Panc1 (cell line): ENCODE results near the gene PTPRN. TPM values are rescaled to one million over a fixed set of nuclear protein-coding genes. Genes with fewer than 3 reads are reported as not detected.
"Not testable (repeated sequence)": the region's sequence is repeated elsewhere in the genome, so short reads cannot be mapped to it uniquely, and the experiment has no call there.

Experiments
- ATAC-seq: fragments of 200-7000 bp; cut with Tn5 transposase; 2 replicates; pipeline ENCODE4 v1.9.1; 2020; ENCODE audit warnings: mild to moderate bottlenecking, moderate library complexity
- BruUV-seq: library from RNA; stranded (reverse); fragments of 400-500 nt; replicated peaks from 2 replicates; lab custom pipeline; 2021; lab: Mats Ljungman, UMichigan
- CTCF ChIA-PET: fragments of 300-600 bp; sonication (Branson Sonifier 250); formaldehyde crosslinking; loops from one replicate; lab custom pipeline; 2022; ENCODE audit warnings: antibody characterized with exemption; lab: Charles Lee
- POLR2A ChIA-PET: fragments of 300-600 bp; sonication (Branson Sonifier 250); formaldehyde crosslinking; loops from one replicate; lab custom pipeline; 2022; ENCODE audit warnings: antibody characterized with exemption; lab: Charles Lee
- DNase-seq: peaks from one replicate; pipeline ENCODE4 v3.0.0-alpha.2; 2010; ENCODE audit warnings: low read depth, low spot score
- H3K27ac ChIP-seq: 2 replicates; pipeline ENCODE4 v1.5.1; 2011; ENCODE audit warnings: mild to moderate bottlenecking, low read length, inconsistent platforms
- H3K27me3 ChIP-seq: fragments of 200-500 bp; sonication (Bioruptor generic); 2 replicates; pipeline ENCODE4 v1.6.0; 2014; ENCODE audit warnings: low read length, inconsistent platforms; ENCODE audit not compliant: control insufficient read depth, insufficient read depth
- H3K36me3 ChIP-seq: fragments of 200-500 bp; sonication (Bioruptor generic); 2 replicates; pipeline ENCODE4 v1.5.1; 2014; ENCODE audit warnings: inconsistent platforms, mild to moderate bottlenecking, low read length, moderate library complexity; ENCODE audit not compliant: control insufficient read depth, insufficient read depth
- H3K4me1 ChIP-seq: 2 replicates; pipeline ENCODE4 v1.5.1; 2011; ENCODE audit warnings: inconsistent platforms, mild to moderate bottlenecking, low read length, moderate library complexity; ENCODE audit not compliant: control insufficient read depth, insufficient read depth
- H3K4me3 ChIP-seq, 2 experiments: 2 replicates each; pipeline ENCODE4 v1.5.1; 2011 to 2012; ENCODE audit warnings: low read depth in 2 of 2, low read length in 2 of 2, mild to moderate bottlenecking in 2 of 2, inconsistent platforms in 1 of 2, moderate library complexity in 1 of 2
- H3K9me3 ChIP-seq: fragments of 200-500 bp; sonication (Bioruptor generic); 2 replicates; pipeline ENCODE4 v1.5.1; 2014; ENCODE audit warnings: low read depth, mild to moderate bottlenecking, inconsistent platforms, low read length, moderate library complexity; ENCODE audit not compliant: control insufficient read depth, insufficient read depth
- POLR2AphosphoS5 ChIP-seq: IDR thresholded peaks from 2 replicates; pipeline ENCODE4 v1.6.1; 2012; ENCODE audit warnings: mild to moderate bottlenecking, low read depth, low read length, moderate library complexity
- SIN3A ChIP-seq: IDR thresholded peaks from 2 replicates; pipeline ENCODE4 v1.6.1; 2012; ENCODE audit warnings: low read depth, mild to moderate bottlenecking, low read length, moderate library complexity, borderline replicate concordance; ENCODE audit not compliant: insufficient read depth
- TCF7L2 ChIP-seq: IDR thresholded peaks from 2 replicates; pipeline ENCODE4 v1.6.1; 2011; ENCODE audit warnings: mild to moderate bottlenecking, low read depth, low read length, inconsistent platforms
- in situ Hi-C: cut with HindIII; loops from 2 replicates; pipeline ENCODE4 v1.10.0; 2016; ENCODE audit warnings: low sequenced_read_pairs, low pct_unique_long_range_greater_than_20kb
- intact Hi-C: fragments of 100-400 bp; cut with micrococcal nuclease; formaldehyde crosslinking; loops from one replicate; pipeline ENCODE4 v1.10.0; 2022; ENCODE audit not compliant: unreplicated experiment
- total RNA-seq: library from RNA; stranded (reverse); gene quantifications from one replicate; pipeline ENCODE4 v1.2.1, GENCODE V29; 2021; ENCODE audit not compliant: unreplicated experiment
- TF ChIP-seq, protein P1 (sequence below), 2 experiments: IDR thresholded peaks; 2 replicates each; pipeline ENCODE4 v1.6.1; 2011 to 2012; ENCODE audit warnings: low read depth in 2 of 2, control low read depth in 1 of 2, low read length in 1 of 2, mild to moderate bottlenecking in 1 of 2, moderate library complexity in 1 of 2; ENCODE audit not compliant: insufficient read depth in 1 of 2
- TF ChIP-seq, protein P2 (sequence below): fragments of 450-650 bp; IDR thresholded peaks from 2 replicates; pipeline ENCODE4 v1.5.1; 2017; ENCODE audit warnings: mild to moderate bottlenecking

Gene PTPRN
- total RNA-seq, 1 experiment from 2014 or later, result not detected

GRCh38 chr2:219261024-219261855 lies 48.0 kb downstream of the PTPRN start:
- peak; percentile 55 for ATAC-seq
- intact Hi-C loops, result no loop called here
- Histone ChIP-seq H3K4me3 (no peak overlapping the region), H3K36me3 (no peaks in the 10 kb centered on the region), H3K4me1 (no peaks in the 10 kb centered on the region), H3K27ac (no peak overlapping the region), H3K9me3 (no peaks in the 10 kb centered on the region), H3K27me3 (no peaks in the 10 kb centered on the region; the same call in 1 of the 2 replicates)
- BruUV-seq, result no TSS peak
- DNase-seq, result no peak
- ChIA-PET CTCF (interaction anchor here (1.1 kb wide), 1 partner anchor 33 kb away, joined by 3 read pairs; no protein-coding TSS in a partner anchor), POLR2A (interaction anchor here (1.2 kb wide), 1 partner anchor 16 kb away, joined by 3 read pairs; the partner anchor contains the start of gene GLB1L)
- in situ Hi-C loops, result no loop called here
- TF ChIP-seq POLR2AphosphoS5 (no peak), TCF7L2 (no peak), SIN3A (no peak)
- TF ChIP-seq, protein P1, sequence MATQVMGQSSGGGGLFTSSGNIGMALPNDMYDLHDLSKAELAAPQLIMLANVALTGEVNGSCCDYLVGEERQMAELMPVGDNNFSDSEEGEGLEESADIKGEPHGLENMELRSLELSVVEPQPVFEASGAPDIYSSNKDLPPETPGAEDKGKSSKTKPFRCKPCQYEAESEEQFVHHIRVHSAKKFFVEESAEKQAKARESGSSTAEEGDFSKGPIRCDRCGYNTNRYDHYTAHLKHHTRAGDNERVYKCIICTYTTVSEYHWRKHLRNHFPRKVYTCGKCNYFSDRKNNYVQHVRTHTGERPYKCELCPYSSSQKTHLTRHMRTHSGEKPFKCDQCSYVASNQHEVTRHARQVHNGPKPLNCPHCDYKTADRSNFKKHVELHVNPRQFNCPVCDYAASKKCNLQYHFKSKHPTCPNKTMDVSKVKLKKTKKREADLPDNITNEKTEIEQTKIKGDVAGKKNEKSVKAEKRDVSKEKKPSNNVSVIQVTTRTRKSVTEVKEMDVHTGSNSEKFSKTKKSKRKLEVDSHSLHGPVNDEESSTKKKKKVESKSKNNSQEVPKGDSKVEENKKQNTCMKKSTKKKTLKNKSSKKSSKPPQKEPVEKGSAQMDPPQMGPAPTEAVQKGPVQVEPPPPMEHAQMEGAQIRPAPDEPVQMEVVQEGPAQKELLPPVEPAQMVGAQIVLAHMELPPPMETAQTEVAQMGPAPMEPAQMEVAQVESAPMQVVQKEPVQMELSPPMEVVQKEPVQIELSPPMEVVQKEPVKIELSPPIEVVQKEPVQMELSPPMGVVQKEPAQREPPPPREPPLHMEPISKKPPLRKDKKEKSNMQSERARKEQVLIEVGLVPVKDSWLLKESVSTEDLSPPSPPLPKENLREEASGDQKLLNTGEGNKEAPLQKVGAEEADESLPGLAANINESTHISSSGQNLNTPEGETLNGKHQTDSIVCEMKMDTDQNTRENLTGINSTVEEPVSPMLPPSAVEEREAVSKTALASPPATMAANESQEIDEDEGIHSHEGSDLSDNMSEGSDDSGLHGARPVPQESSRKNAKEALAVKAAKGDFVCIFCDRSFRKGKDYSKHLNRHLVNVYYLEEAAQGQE (IDR thresholded peaks at IDR 0.05; ENCODE audit: insufficient read depth in 1 of 2, low read depth in 2 of 2, low read length in 1 of 2), result no peak
- TF ChIP-seq, protein P2, sequence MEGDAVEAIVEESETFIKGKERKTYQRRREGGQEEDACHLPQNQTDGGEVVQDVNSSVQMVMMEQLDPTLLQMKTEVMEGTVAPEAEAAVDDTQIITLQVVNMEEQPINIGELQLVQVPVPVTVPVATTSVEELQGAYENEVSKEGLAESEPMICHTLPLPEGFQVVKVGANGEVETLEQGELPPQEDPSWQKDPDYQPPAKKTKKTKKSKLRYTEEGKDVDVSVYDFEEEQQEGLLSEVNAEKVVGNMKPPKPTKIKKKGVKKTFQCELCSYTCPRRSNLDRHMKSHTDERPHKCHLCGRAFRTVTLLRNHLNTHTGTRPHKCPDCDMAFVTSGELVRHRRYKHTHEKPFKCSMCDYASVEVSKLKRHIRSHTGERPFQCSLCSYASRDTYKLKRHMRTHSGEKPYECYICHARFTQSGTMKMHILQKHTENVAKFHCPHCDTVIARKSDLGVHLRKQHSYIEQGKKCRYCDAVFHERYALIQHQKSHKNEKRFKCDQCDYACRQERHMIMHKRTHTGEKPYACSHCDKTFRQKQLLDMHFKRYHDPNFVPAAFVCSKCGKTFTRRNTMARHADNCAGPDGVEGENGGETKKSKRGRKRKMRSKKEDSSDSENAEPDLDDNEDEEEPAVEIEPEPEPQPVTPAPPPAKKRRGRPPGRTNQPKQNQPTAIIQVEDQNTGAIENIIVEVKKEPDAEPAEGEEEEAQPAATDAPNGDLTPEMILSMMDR, result no peak

- BruUV-seq, H3K9me3 ChIP-seq, DNase-seq, H3K36me3 ChIP-seq, H3K4me1 ChIP-seq, H3K27me3 ChIP-seq, in situ Hi-C loops, intact Hi-C loops, CTCF ChIA-PET, H3K4me3 ChIP-seq, H3K27ac ChIP-seq, ATAC-seq: not testable (repeated sequence)
- POLR2A ChIA-PET, result interaction anchor here (0.6 kb wide), 2 partner anchors 42 to 171 kb away, joined by 3 to 4 read pairs; no protein-coding TSS in a partner anchor
These were observed 50.3 kb downstream of the PTPRN start for GRCh38 chr2:219258942-219259341.
